SIG-M5 (cell line): Measurements from ENCODE around the gene SORT1.

ENCODE experiments used
- DNase-seq: peaks from one replicate; lab custom pipeline; 2025; lab: John Stamatoyannopoulos, UW

The SORT1 gene

DNA sequence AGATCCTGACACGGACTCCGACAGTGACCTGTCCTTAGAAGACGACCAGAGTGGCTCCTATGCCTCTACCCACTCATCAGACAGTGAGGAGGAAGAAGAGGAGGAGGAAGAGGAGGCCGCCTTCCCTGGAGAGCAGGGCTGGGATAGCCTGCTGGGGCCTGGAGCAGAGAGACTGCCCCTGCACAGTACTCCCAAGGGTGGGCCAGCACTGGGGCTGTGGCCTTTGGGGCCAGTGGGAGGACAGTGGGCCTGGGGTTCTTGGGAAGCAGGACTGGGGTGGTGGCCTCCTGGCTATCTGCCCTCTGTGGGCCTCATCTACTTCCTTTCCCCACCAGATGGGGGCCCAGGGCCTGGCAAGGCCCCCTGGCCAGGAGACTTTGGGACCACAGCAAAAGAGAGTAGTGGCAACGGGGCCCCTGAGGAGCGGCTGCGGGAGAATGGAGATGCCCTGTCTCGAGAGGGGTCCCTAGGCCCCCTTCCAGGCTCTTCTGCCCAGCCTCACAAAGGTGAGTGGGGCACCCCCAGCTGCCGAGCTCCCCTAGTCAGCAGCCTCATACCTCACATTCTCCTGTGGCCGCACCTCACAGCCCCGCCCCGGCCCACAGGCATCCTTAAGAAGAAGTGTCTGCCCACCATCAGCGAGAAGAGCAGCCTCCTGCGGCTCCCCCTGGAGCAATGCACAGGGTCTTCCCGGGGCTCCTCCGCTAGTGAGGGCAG, 124.7 kb downstream of the SORT1 start:
- DNase-seq: no peak

DNA sequence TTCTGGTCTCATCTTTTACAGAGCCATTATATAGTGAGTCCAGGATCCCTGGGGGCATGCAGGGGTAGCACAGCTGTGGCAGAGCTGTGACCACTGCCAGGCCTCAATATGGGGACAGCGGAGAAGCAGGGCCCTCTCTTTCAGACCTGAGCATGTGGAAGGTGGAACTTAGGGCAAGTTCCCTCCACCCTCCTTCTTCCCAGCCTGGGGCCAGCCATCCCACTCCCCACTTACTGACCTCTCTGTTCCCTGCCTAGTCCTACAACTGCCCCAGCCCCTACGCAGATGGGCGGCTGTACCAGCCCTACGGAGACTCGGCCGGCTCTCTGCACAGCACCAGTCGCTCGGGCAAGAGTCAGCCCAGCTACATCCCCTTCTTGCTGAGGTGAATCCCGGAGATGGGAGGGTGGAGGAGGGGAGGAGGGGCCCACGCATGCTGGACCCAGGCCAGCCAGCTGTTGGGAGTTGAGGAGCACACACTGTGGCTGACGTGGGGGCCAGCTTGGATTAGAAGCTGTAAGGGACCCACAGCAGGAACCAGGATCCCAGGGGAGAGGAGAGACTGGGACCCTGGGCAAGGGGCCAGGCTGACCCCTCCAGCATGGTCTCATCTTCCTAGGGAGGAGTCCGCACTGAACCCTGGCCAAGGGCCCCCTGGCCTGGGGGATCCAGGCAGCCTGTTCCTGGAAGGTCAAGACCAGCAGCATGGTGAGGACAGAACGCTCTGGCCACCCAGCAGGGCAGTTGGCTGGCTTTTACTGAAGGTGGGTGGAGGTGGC, 125.5 kb downstream of the SORT1 start:
- DNase-seq: no peak

DNA sequence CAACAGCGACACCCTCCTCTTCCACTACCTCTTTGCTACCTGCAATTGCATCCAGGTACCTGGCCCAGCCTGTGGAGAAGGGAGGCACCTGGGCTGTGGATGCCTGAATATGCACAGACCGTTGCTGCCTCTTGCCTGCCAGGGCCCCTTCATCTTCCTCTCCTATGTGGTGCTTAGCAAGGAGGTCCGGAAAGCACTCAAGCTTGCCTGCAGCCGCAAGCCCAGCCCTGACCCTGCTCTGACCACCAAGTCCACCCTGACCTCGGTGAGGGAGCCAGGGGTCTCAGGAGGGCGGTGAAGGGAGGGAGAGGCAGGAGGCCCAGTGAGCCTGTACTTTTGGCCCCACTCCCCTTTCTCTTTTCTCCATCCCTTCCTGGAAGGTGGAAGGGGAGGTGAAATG, 126.3 kb downstream of the SORT1 start:
- no peak for DNase-seq

DNA sequence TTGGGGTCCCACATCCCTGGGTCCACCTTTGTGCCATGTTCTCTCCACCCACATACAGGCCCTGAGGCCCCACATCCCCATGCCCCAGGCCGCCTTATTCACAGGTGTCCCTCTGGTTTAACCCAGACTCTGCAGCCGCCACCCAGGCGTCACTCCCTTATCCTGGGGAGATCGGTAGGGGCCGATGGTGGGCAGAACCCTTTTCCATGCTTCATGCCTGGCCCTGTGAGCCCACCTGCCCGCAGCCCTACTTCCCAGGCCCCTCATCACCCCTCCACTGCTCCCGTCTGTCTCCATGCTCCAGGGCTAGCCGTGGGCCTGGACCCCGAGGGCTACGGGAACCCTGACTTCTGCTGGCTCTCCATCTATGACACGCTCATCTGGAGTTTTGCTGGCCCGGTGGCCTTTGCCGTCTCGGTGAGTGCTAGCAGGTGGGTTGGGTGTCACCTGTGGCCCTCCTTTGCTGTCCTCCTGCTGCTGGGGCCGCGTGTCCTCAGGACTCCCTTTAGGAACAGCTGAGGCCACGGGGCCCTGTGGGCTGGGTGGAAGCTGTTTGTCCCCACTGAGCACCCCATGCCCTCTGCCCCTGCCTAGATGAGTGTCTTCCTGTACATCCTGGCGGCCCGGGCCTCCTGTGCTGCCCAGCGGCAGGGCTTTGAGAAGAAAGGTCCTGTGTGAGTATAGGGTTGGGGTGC, 126.9 kb downstream of the SORT1 start:
- DNase-seq: no peak

DNA sequence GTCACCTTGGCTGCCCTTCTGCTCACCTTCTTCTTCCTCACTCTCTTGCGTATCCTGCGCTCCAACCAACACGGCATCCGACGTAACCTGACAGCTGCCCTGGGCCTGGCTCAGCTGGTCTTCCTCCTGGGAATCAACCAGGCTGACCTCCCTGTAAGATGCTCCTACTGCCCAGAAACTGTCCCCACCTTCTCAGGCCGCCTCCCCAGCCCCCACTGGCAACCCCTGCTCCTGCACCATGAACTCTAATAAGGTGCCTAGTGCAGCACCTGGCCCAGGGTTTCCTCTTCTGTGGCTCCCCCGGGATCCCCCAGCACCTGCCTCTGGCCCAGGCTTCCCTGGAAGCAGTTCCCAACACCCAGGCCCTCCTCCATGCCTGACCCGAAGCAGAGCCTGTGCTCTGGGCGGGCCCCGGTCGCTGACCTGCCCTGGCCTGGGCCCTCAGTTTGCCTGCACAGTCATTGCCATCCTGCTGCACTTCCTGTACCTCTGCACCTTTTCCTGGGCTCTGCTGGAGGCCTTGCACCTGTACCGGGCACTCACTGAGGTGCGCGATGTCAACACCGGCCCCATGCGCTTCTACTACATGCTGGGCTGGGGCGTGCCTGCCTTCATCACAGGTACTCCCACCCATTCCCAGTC, 127.6 kb downstream of the SORT1 start:
- no peak for DNase-seq

DNA sequence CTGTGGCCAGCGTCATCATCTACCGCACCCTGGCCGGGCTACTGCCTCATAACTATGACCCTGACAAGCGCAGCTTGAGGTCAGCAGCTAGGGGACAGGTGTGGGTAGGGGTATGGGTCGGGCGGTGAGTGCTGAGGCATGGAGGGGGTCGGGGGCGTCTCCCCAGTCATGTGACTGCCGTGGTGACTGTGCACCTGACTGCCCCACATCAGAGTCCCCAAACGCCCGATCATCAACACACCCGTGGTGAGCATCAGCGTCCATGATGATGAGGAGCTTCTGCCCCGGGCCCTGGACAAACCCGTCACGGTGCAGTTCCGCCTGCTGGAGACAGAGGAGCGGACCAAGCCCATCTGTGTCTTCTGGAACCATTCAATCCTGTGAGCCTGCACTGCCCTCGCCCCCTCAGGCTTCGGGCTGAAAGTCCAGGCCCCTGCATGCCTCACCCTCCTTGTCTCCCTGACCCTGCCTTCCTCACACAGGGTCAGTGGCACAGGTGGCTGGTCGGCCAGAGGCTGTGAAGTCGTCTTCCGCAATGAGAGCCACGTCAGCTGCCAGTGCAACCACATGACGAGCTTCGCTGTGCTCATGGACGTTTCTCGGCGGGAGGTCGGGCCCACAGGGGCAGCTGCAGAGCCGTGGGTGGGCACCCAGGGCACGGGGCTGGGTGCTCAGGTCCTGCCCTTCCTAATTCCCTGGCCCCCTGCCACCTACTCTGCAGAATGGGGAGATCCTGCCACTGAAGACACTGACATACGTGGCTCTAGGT, 128.3 kb downstream of the SORT1 start:
- no peak for DNase-seq

DNA sequence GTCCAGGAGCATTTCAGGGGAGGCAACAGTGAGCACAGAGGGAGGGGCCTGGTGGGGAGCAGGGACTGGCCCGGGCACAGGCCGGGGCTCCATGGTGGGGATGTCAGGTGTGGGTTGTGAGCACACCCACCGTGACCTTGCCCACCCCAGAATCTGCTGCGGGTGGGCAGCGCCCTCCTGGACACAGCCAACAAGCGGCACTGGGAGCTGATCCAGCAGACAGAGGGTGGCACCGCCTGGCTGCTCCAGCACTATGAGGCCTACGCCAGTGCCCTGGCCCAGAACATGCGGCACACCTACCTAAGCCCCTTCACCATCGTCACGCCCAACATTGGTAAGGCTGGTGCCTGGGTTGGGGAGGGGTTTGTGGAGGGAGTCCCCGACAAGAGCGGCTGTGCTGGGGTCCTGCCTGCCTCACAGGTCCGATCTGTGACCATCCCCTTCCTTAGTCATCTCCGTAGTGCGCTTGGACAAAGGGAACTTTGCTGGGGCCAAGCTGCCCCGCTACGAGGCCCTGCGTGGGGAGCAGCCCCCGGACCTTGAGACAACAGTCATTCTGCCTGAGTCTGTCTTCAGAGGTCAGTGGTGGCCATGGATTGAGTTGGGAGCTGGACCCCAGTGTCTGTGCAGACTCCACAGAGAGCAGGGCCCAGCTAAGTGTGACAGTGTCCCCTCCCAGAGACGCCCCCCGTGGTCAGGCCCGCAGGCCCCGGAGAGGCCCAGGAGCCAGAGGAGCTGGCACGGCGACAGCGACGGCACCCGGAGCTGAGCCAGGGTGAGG, 129.1 kb downstream of the SORT1 start:
- DNase-seq: no peak

DNA sequence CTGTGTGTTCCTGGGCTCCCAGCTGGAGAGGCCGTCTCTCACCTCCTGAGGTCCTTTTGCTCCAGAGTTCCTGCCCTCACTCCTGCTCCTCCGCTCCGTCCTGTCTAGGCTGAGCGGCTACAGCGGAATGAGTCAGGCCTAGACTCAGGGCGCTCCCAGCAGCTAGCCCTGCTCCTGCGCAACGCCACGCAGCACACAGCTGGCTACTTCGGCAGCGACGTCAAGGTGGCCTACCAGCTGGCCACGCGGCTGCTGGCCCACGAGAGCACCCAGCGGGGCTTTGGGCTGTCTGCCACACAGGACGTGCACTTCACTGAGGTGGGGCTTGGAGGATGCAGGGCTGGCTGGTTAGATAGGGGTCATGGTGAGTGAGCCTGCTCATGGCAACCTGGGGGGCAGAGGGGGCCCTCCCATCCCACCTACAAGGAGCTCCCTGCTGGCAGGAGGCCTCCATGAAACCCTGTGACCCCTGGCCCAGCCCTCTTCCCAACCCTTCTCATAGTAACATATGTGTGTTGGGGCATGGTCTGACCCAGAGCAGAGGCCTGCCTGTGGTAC, 129.9 kb downstream of the SORT1 start:
- DNase-seq: no peak

DNA sequence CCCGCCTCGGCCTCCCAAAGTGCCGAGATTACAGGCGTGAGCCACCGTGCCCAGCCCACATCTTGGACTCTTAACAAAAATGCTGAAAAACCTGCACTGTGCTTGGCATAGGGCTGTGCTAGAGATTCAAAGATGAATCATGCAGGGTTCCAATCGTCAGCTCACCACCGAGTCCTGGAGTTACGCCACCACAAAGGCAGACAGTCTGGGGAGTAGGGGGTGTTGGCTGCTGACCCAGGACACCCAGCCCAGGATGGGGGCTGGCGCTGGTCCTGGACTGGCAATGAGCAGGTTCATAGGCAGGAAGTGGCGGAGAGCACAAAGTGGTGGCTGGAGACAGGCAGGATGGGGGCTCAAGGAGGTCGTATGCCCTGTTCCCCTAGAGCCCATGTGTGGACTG, 130.8 kb downstream of the SORT1 start:
- no peak for DNase-seq

DNA sequence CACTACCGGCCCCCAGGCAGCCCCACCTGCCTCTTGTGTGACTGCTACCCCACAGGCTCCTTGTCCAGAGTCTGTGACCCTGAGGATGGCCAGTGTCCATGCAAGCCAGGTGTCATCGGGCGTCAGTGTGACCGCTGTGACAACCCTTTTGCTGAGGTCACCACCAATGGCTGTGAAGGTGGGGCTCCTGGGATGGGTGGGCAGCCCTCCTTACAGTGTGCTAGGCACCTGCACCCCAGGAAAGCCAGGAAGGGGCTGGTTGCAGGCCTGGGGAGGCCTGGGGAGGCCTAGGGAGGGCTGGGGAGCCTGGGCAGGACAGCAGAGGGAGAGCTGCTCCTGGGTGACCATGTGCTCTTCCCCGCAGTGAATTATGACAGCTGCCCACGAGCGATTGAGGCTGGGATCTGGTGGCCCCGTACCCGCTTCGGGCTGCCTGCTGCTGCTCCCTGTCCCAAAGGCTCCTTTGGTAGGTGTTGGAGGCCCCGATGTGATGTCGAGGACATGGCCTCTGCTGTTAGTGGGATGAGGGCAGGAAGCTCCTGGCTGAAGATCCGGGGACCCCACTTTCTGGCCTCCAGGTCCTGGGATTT, 131.9 kb downstream of the SORT1 start:
- DNase-seq: no peak

DNA sequence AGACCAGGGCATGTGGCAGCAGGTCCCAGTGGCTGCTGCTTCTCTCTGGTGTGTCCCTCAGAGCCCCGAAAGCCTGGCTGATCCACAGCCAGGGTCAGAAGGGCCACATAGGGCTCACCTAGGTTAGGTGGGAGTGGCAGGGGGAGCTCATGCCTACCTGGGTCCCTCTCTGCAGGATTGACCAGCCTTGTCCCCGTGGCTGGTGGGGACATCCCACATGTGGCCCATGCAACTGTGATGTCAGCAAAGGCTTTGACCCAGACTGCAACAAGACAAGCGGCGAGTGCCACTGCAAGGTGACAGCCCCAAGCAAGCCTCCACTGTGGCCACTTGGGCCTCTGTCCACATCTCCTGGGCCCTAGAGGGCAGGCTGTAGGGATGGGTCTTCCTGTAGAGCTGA, 132.7 kb downstream of the SORT1 start:
- DNase-seq: no peak

DNA sequence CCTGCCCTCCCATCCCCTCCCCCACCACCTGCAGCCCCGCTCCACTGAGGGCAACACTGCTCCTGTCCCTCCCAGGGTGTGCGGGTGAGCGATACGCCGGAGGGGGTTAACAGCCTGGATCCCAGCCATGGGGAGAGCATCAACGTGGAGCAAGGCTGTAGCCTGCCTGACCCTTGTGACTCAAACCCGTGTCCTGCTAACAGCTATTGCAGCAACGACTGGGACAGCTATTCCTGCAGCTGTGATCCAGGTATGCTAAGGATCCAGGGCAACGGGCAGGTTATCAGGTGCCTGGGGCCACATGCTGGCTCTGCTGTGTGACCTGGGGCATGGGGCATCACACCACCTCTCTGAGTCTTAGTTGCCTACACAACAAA, 133.4 kb downstream of the SORT1 start:
- DNase-seq: no peak

DNA sequence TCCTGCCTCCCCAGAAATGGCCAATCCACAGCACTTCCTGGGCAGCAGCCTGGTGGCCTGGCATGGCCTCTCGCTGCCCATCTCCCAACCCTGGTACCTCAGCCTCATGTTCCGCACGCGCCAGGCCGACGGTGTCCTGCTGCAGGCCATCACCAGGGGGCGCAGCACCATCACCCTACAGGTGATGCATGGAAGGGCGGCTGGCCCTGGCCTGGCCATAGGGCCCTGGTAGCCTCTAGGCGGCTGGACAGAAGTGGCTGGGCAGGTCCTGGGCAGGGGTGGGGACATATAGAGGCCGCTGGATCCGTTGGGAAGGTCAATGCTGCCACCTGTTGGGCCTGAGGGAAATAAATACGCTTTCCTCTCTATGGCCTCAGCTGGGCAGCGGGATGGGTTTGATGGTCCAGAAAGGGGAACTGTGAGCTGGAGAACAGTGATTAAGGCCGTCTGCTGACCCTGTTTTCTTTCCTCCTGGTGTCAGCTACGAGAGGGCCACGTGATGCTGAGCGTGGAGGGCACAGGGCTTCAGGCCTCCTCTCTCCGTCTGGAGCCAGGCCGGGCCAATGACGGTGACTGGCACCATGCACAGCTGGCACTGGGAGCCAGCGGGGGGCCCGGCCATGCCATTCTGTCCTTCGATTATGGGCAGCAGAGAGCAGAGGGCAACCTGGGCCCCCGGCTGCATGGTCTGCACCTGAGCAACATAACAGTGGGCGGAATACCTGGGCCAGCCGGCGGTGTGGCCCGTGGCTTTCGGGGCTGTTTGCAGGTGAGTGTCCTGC, 133.9 kb downstream of the SORT1 start:
- no peak for DNase-seq

DNA sequence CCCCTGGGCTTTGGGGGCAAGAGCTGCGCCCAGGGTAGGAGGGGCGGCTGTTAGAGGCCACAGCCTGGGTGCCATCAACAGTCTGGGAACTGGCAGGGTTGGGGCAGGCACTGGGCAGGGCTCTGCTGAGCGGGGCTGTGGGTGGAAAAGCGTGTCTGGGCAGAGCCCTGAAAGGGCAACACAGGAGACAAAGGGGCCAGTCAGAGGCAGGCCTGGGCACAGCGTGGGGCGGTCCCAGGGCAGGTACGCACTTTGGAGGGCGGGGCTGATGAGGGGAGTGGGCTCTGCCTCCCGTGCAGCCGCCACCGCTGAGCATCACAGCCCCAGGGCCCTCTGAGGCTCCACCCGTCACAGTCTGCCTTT, 134.5 kb downstream of the SORT1 start:
- no peak for DNase-seq

DNA sequence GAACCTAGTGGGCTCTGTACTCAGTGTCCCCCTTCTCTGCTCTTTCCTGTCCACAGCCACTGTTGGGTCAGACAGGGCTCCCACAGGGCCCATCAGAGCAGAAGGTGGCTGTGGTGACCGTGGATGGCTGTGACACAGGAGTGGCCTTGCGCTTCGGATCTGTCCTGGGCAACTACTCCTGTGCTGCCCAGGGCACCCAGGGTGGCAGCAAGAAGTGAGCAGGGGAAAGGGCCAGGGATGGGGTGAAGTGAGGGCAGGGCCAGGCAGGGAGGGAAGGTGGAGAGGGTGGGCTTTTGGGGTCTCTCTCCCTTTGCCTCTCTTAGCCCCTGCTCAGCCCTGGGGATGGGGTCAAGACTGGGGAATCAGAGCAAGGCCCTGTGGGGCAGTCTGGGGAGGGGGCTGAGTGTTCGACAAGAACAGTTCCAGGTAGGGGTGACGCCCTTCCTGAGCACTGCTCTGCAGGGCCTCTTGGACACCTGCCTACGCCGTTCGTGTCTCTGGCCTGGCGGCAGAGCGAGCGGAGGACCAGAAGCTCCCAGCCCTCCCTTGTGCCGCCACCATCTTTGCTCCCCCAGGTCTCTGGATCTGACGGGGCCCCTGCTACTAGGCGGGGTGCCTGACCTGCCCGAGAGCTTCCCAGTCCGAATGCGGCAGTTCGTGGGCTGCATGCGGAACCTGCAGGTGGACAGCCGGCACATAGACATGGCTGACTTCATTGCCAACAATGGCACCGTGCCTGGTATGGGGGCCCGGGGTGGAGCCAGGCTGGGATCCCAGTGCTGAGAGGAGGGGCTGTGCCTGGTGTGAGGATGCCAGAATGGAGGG, 135.3 kb downstream of the SORT1 start:
- DNase-seq: no peak

DNA sequence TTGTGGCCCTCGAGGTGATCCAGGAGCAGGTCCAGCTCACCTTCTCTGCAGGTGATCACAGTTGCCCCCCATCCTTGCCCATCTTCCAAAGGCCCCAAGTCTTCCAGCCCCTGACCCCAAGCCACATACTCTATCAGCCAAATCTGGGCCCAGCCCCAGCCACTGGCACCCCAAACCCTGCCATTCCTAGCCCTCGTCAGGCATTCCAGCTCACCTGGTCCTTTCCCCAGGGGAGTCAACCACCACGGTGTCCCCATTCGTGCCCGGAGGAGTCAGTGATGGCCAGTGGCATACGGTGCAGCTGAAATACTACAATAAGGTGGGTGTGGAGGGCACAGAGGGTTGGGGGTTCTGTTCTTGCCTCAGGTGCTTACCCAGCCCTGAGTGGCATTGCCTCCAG, 136.1 kb downstream of the SORT1 start:
- no peak for DNase-seq

DNA sequence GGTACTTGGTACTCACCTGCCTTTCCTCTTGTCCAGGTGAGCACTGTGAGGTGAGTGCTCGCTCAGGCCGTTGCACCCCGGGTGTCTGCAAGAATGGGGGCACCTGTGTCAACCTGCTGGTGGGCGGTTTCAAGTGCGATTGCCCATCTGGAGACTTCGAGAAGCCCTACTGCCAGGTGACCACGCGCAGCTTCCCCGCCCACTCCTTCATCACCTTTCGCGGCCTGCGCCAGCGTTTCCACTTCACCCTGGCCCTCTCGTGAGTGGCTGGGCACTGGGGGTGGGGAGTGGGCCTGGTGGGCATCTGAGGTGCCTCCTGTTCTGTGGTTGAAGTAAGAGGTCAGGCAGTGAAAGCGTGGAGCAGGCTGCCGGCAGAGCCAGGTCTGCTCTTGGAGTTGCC, 136.7 kb downstream of the SORT1 start:
- DNase-seq: no peak

DNA sequence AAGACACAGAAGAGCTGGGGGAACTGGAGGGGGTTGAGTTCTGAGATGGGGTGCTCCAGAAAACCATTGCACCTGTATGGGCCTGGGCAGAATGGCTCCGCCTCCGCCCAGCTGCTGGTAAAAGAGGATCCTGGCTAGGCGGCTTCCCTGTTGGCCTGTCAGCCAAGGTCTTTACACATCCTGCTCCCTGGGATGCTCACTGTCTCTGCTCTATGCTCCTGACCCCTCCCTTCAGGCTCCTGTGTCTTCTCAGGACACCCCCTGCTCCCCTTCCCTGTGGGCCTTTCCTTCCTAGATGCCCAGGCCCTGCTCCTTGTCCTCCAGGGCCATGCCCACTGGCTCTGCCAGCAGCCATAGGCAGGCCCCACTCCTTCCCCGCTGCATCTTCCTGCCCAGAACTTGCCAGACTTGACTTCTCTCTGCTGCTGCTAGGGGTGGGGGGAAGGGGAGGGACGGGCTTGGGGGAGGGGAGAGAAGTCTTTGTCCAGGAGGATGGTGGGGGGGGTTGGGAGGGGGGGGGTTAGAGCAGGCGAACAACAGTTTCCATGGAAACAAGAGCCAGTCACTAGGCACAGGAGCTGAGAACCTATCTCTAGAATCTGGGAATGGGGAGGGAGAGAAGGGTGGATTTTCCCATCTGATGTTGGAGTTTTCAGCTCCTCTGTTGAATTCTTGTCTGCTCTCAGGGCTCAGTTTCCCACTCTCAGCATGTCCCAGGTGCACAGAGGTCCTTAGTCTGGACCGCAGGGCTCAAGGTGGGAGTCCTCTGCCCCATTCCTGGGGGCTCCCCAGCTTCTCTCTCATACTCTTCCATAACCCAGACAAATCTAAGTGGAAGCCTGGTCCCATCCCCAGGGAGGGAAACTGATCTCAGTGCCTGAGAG, 137.8 kb downstream of the SORT1 start:
- DNase-seq: no peak
